Measurements from ENCODE around the gene RAB15.
"Not testable (repeated sequence)": the region's sequence is repeated elsewhere in the genome, so short reads cannot be mapped to it uniquely, and the experiment has no call there.

The RAB15 gene

GRCh38 chr14:64937821-64938193 lies 34.3 kb downstream of the RAB15 start:
- DNase-seq (ENCODE audit: low read depth in 2 of 2): no peak

GRCh38 chr14:64937171-64937820 lies 34.8 kb downstream of the RAB15 start:
- no peak for DNase-seq (ENCODE audit: low read depth in 2 of 2)

- DNase-seq (ENCODE audit: low read depth in 2 of 2): no peak
Observed at GRCh38 chr14:64935508-64935907, 36.6 kb downstream of the RAB15 start.

GRCh38 chr14:64934338-64934929 lies 37.7 kb downstream of the RAB15 start:
- DNase-seq (ENCODE audit: low read depth in 2 of 2): no peak

- no peak for DNase-seq (ENCODE audit: low read depth in 2 of 2)
Observed at GRCh38 chr14:64932231-64932630, 39.9 kb downstream of the RAB15 start.

GRCh38 chr14:64931123-64931522 lies 41.0 kb downstream of the RAB15 start:
- no peak for DNase-seq (ENCODE audit: low read depth in 2 of 2)

- DNase-seq (ENCODE audit: low read depth in 2 of 2): no peak
Observed at GRCh38 chr14:64930085-64930843, 41.9 kb downstream of the RAB15 start.

- no peak for DNase-seq (ENCODE audit: low read depth in 2 of 2)
Observed at GRCh38 chr14:64929014-64929359, 43.1 kb downstream of the RAB15 start.

GRCh38 chr14:64928239-64929013 lies 43.7 kb downstream of the RAB15 start:
- DNase-seq (ENCODE audit: low read depth in 2 of 2): no peak

GRCh38 chr14:64927031-64927430 lies 45.1 kb downstream of the RAB15 start:
- DNase-seq (ENCODE audit: low read depth in 2 of 2): no peak

GRCh38 chr14:64926398-64926995 lies 45.6 kb downstream of the RAB15 start:
- DNase-seq (ENCODE audit: low read depth in 2 of 2): no peak

GRCh38 chr14:64923015-64923414 lies 49.1 kb downstream of the RAB15 start:
- no peak for DNase-seq (ENCODE audit: low read depth in 2 of 2)

GRCh38 chr14:64920465-64920864 lies 51.7 kb downstream of the RAB15 start:
- DNase-seq (ENCODE audit: low read depth in 2 of 2): no peak

- no peak for DNase-seq (ENCODE audit: low read depth in 2 of 2)
Observed at GRCh38 chr14:64919618-64920017, 52.5 kb downstream of the RAB15 start.

- DNase-seq (ENCODE audit: low read depth in 2 of 2): no peak
Observed at GRCh38 chr14:64919215-64919614, 52.9 kb downstream of the RAB15 start.

- no peak for DNase-seq (ENCODE audit: low read depth in 2 of 2)
Observed at GRCh38 chr14:64918216-64918615, 53.9 kb downstream of the RAB15 start.

GRCh38 chr14:64915797-64916196 lies 56.3 kb downstream of the RAB15 start:
- no peak for DNase-seq (ENCODE audit: low read depth in 2 of 2)

GRCh38 chr14:64915029-64915424 lies 57.1 kb downstream of the RAB15 start:
- DNase-seq (ENCODE audit: low read depth in 2 of 2): no peak

GRCh38 chr14:64914237-64915028 lies 57.7 kb downstream of the RAB15 start, which contains the start of gene CHURC1:
CHURC1 (plus strand) TSS chr14:64914455; CDS start chr14:64914496, 41 bp downstream.
- peak; percentile 88 to 94 for DNase-seq (ENCODE audit: low read depth in 2 of 2)

- DNase-seq (ENCODE audit: low read depth in 2 of 2): not testable (repeated sequence)
Observed at GRCh38 chr14:64913477-64913876, 58.7 kb downstream of the RAB15 start.

GRCh38 chr14:64912261-64912660 lies 59.9 kb downstream of the RAB15 start:
- no peak for DNase-seq (ENCODE audit: low read depth in 2 of 2)
